H4 (cell line): ENCODE results near the gene TPMT. TPM values are rescaled to one million over a fixed set of nuclear protein-coding genes. Genes with fewer than 3 reads are reported as not detected.
"Not testable (repeated sequence)": the region's sequence is repeated elsewhere in the genome, so short reads cannot be mapped to it uniquely, and the experiment has no call there.

Experiments used
- DNase-seq: peaks from one replicate; pipeline ENCODE4 v3.0.0-alpha.2; 2015; ENCODE audit warnings: low spot score
- total RNA-seq: library from RNA; depleted of rRNA; stranded (reverse); fragments of >200 nt; shearing (Covaris generic); gene quantifications from 2 replicates; pipeline ENCODE4 v1.2.3, GENCODE V29; 2014

TPMT gene
- total RNA-seq, 1 experiment from 2014 or later, result 16.6 TPM

DNA sequence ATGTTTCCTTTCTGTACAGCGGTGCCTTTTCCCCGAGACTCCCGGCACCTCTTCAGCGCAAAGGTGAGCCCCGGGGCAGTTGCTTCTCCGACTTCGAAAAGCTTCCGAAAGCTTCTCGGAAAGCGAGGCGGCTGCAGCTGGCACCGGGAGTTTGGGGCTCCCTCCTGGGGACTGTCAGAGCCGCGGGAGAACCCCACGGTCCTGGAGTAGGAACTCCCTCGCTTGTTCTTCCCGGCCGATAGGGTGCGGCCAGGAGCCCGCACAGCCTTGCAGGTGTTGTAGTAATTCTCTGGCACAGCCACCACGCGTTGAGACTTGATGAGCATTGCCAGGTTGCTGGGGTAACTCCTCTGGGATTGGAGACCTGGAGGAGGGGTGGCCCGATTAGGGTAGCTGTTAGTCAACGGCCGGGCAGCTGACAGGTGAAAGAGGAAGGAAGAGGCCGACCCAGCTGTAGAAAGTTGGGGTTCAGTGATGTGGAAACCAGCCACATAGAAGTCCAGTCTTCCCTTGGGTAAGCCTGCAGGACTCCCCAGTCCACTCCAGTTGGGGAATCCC is 1.1 kb upstream of the TPMT start:
- peak; percentile 41 for DNase-seq

- peak; percentile 95 for DNase-seq
Measured at GRCh38 chr6:18155150-18155863, 430 bp upstream of the TPMT start, which contains the start of gene KDM1B. TSS of gene KDM1B (plus strand) at chr6:18155422. CDS start at chr6:18159896, 4,474 bp downstream.

GRCh38 chr6:18153311-18153703 is 1.6 kb downstream of the TPMT start:
- no peak for DNase-seq

DNA sequence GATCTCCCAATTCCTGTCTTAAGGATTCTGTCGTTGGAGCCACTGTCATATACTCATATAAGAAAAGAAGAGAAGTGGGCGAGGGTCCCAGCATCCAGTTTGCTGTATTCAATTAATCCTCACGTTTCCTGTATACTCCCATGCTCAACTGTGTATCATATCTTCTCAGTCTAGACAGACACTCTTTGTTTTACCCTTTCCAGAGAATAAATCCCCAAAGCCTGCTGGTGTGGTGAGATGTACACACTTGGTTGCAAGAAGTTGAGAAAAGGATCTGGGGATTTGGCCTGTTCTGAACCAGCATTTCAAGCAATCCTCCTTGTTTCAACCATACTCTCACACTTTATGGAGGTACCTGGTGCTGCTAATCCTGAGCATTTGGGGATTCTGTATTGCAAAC is 3.1 kb downstream of the TPMT start:
- DNase-seq, result no peak

DNA sequence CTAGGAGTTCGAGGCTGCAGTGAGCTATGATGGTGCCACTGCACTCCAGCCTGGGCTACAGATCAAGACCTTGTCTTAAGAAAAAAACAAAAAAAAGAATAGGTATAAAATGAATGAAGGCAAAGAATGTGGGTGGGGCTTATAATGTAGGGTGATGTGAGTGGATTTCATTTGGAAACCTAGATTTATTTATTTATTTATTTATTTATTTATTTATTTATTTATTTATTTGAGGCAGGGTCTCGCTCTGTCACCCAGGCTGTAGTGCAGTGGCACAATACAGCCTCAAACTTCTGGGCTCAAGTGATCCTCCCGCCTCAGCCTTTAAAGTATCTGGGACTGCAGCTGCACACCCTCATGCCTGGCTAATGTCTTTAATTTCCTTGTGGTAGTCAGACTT is 3.5 kb downstream of the TPMT start:
- DNase-seq, result not testable (repeated sequence)

DNA sequence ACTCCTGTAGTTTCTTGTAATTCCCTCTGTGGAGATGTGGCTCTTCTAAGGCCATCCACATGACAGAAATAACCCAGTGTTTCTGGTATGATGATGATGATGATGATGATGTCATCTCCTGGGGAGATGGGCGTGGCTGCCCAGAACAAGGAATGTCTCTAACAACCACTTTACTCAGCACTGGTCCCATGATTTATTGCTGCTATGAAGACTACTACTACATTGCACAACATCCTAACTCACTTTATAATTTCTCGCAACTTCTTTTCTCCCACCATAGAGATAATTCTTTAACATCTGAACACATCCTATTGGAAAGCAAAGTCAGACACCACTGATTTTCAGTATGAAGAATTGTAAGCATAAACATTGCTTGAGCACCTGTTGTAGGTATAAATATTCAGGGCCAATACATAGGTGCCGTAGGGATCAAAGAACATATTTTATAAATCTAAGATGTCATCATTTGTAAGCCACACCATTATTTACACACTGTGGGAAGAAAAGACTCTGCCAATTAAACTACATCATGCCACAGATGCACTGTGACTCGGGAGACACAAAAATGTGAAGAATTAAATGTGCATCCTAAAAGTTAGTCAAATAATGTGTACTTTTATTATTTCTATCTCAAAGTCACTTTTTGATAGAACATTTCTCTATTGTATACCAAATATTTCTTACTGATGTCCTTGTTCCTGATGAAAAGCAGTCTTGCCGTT is 6.4 kb downstream of the TPMT start:
- peak; percentile 48 for DNase-seq

- DNase-seq, result no peak
Measured at GRCh38 chr6:18147616-18148015, 7.3 kb downstream of the TPMT start.

DNA sequence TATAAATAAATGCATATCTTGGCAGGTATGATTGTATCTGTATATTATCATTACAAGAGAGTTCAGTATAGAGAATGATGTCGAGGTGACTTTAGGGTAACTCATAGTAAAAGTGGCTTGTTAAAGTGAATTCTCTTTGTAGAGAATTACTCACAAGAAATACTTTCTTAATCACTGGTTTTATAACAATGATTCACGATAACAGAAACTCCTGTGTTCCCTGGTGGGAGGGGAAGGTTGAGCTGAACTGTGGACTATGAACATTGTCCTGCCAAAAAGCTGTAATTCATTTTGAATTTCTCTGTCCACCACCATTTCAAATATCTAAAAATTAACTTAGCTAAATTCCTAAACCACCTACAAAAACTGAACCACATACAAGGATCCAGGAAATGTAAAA is 7.7 kb downstream of the TPMT start:
- DNase-seq, result no peak

GRCh38 chr6:18142591-18142861 is 12.4 kb downstream of the TPMT start:
- DNase-seq, result no peak

- DNase-seq, result no peak
Measured at GRCh38 chr6:18141805-18142590, 12.9 kb downstream of the TPMT start.

- DNase-seq, result no peak
Measured at GRCh38 chr6:18139935-18140621, 14.8 kb downstream of the TPMT start.

GRCh38 chr6:18138906-18139305 is 16.0 kb downstream of the TPMT start:
- no peak for DNase-seq

DNA sequence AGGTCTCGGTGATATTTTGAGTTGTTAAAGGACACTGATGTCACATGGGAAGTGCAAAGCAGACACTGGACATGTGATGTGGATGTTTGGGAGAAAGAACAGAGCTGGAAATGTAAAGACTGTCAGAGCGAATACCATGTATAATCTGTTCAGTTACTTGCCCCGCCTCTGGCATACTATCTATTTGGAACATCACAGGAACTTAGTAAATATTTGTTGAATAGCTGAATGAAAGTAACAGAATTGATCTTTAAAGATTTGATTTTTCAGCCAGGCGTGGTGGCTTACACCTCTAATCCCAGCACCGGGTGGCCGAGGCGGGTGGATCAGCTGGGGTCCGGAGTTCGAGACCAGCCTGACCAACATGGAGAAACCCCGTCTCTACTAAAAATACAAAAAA is 18.6 kb downstream of the TPMT start:
- DNase-seq, result no peak

DNA sequence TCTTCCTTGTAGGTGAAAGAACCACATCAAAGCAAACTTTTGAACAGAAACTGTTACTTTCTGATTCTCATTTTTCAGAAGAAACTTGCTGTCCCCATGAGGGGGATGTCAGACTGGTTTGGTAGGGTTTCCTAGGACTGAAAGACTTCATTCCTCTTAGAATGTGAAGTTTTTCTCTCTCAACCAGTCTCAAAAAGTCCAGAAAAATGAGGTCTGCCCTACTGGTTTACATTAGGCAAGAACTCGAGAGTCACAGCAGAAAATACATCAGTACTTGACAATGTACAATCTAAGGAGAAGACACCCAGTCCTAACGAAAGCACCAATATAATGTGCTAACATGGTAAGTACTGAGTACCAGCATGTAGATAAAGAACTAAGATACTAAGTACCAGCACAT is 19.7 kb downstream of the TPMT start:
- DNase-seq, result no peak

DNA sequence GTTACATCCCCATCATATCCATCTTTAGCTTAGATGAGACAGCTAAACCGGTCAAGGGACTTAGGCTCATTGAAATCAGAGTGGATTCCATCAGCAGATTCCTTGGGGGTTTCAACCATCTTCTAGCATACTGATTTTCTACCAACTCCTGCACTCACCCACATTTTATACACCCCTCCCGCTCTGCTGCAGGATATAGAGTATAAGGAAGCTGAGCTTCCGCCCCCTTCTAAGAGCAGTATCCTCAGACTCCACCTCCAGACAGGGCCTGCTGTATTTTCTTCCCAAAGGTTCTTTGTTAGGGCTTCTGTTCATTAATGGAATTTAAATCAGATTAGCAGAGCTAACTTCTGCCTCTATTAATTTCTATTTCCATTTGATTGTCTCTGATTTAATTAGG is 22.5 kb downstream of the TPMT start:
- DNase-seq, result no peak

DNA sequence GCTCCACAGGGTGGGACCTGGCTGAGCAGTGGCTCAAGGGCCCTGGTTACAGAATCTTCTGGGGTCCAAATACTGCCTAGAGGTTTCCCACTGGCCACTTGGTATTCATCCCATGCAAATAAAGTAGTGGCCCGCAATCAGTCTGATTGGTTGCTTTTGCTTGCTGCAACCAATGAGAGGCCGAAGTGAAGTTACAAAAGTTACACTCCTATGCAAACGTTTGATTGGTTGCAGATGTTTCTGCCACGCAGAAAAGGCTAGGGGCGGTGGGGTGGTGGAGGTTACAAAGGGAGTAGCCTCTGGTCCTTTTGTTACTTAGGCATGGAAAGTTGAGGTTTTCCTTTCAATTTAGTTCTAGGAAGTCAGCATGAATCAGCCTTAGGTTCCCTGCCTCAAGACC is 28.8 kb downstream of the TPMT start:
- DNase-seq, result no peak

DNA sequence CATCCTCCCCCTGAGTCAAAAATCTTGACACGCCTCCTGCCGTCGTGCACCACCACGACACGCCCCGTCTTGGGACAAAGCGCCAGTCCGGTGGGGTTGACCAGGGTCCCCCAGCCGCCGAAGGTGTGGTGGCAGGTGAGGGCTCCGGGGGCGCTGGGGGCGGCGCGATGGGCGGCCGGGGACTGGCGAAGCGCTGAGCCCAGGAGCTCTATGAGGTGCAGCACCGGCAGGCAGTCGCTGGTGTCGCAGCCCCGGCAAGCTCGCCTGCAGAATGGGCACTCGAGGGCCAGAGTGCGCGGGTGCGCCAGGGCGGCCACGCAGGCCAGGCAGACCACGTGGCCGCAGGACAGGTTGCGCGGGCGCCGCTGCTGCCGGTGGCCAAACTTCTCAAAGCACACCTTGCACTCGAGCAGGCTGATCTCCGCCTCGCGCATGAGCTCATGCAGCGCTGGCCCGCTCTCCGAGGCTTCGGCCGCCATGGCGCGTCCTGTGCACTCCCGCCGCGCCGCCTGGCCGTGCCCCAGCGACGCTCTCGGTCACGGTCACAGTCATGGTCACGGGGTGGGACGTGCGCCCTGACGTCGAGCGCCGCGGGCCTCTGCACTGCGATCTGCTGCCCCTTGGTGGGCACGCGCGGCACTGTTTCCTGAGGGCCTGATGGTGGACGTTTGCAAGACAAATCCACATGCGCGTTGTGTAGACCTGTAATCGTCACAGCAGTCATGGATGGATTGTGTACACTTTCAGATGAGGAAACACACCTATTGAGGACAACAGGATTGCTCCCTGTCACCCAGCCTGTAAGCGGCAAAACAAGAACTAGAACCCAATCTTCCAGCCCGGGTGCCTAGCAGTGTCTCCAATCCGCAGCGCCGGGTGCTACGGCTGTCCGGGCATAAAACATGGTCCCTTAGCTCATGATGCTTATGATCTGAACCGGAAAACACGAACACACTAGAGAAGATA is 32.5 kb downstream of the TPMT start, which contains the start of gene NHLRC1:
TSS of gene NHLRC1 (minus strand) at position 550 of the 966 bp plus-strand sequence. CDS start at position 479, 71 bp downstream.
- peak; percentile 28 for DNase-seq

DNA sequence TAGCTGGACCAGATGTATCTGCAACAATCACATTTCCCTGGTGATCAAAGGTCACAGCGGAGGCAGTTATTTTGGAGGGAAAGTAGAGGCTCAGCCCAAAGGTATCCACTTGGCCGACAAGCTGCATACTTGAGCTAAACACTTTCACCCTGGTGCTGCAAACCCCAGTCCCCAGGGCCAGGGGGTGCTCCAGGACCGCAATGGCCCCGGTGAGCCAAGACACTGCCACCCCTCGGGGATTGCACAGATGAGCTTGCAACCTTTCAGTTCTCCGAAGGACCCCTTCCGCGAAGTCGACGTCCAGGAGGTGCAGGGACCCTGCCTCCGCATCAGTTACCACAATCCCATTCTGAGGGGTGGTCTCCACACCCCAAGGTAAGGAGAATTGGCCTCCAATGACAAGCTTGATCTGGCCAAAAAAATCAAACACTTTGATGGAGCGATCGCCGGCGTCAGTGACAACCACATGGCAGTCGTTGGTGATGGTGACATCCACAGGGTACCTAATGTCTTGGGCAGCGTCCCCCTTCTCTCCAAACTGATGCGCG is 33.2 kb downstream of the TPMT start:
- no peak for DNase-seq

GRCh38 chr6:18119236-18119635 is 35.6 kb downstream of the TPMT start:
- DNase-seq, result no peak

DNA sequence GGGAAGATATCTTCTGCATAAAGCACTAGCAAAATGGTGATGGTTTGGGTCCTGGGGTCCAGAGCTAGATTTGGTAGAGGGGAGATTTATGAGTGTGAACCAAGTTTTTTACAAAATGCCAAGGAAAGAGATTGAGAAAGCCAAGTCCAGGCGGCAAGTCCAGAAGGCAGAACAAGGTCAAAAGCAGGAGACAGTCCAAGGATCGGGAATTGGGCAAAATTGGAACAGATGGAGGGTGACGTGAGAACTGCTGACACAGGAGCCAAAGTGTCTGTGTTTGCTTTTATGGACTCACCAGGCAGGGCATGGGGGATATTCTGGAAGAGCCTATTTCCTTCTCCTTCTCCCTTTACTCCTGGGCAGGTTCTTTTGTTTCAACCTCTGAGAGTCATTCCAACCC is 36.5 kb downstream of the TPMT start:
- DNase-seq, result no peak
